Hepatocyte (in vitro differentiated cells): ENCODE data around the gene DNM2.

Experiments used
- EZH2 ChIP-seq: fragments of 200-600 bp; sonication (generic); IDR thresholded peaks from 2 replicates; pipeline ENCODE4 v1.6.1; 2016; ENCODE audit warnings: antibody characterized with exemption, mild to moderate bottlenecking, borderline replicate concordance
- EZH2phosphoT487 ChIP-seq: fragments of 200-600 bp; sonication (generic); IDR thresholded peaks from one replicate; pipeline ENCODE4 v1.6.1; 2018; ENCODE audit warnings: antibody characterized with exemption, mild to moderate bottlenecking, low read depth, moderate library complexity; ENCODE audit not compliant: unreplicated experiment, severe bottlenecking
- TF ChIP-seq, protein P1 (sequence below): fragments of 200-600 bp; sonication (generic); IDR thresholded peaks from 2 replicates; pipeline ENCODE4 v1.5.1; 2016; ENCODE audit warnings: antibody characterized with exemption, mild to moderate bottlenecking; ENCODE audit not compliant: poor library complexity

DNA sequence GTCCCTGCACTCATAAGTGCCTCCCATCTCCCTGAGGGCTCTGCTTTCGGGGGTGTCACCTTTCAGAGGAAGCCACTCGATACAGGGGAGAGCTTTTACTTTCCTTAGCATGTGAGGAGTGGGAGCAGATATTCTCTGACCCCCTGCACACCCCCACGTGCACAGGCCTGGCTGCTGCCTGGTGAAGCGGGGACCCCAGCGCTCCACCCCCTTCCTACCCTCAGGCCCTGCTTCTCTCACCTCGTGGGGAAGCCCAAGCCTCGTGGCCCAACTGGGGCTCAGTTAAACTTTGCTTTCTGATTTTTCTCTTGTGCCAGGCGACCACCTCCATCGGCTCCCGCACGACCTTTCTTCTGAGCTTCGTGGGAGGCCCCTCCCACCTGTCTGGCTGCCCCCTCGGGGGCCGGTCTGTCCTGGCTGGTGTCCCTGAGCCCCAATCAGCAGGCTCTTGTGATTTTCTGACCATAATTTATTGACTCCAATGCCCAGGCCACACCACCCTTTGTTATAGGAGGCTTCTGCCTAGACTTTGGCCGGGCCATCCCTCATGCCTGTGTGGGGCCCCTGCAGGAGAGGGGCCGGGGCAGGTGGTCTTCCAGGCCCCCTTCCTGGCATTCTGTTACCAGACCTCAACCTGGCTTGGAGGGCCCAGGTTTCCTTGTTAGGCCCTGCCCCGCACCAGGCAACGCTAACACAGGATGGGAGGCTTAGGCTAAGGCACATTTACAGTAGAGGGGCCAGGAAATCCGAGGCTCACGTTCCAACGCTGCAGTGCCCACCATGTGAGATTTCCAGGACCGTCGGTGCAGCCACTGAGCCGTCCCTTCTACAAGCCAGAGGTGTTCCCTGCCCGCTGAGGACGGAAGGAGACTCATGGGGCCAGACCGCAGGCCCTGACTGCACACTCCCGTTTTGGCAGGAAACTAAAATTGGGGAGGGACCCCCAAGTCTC lies 114.4 kb downstream of the DNM2 start:
- TF ChIP-seq, protein P1, sequence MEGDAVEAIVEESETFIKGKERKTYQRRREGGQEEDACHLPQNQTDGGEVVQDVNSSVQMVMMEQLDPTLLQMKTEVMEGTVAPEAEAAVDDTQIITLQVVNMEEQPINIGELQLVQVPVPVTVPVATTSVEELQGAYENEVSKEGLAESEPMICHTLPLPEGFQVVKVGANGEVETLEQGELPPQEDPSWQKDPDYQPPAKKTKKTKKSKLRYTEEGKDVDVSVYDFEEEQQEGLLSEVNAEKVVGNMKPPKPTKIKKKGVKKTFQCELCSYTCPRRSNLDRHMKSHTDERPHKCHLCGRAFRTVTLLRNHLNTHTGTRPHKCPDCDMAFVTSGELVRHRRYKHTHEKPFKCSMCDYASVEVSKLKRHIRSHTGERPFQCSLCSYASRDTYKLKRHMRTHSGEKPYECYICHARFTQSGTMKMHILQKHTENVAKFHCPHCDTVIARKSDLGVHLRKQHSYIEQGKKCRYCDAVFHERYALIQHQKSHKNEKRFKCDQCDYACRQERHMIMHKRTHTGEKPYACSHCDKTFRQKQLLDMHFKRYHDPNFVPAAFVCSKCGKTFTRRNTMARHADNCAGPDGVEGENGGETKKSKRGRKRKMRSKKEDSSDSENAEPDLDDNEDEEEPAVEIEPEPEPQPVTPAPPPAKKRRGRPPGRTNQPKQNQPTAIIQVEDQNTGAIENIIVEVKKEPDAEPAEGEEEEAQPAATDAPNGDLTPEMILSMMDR, result no peak
- TF ChIP-seq EZH2phosphoT487 (no peak), EZH2 (no peak)
